ENCODE data around the gene TTPAL.

Gene TTPAL

GRCh38 chr20:44475694-44476560 is at the start of gene TTPAL:
TSS of gene TTPAL (plus strand) at chr20:44475874. CDS start at chr20:44480000, 4,126 bp downstream.
- DNase-seq = peak; percentile 89 to 91

- DNase-seq = no peak
These were observed 49.8 kb upstream of the TTPAL start for GRCh38 chr20:44425923-44426322.

- DNase-seq = no peak
These were observed 48.5 kb upstream of the TTPAL start for GRCh38 chr20:44426879-44427790.

GRCh38 chr20:44427804-44428173 is 47.9 kb upstream of the TTPAL start:
- no peak for DNase-seq

- no peak for DNase-seq
These were observed 47.3 kb upstream of the TTPAL start for GRCh38 chr20:44428174-44429016.

- DNase-seq = no peak
These were observed 46.7 kb upstream of the TTPAL start for GRCh38 chr20:44429017-44429339.

- no peak for DNase-seq
These were observed 46.0 kb upstream of the TTPAL start for GRCh38 chr20:44429419-44430269.

GRCh38 chr20:44430270-44431065 is 45.2 kb upstream of the TTPAL start:
- DNase-seq = no peak

- no peak for DNase-seq
These were observed 44.6 kb upstream of the TTPAL start for GRCh38 chr20:44431118-44431501.

- no peak for DNase-seq
These were observed 44.0 kb upstream of the TTPAL start for GRCh38 chr20:44431502-44432234.

- DNase-seq = no peak
These were observed 42.8 kb upstream of the TTPAL start for GRCh38 chr20:44432618-44433577.

- DNase-seq = no peak
These were observed 41.7 kb upstream of the TTPAL start for GRCh38 chr20:44433751-44434538.

GRCh38 chr20:44435630-44436335 is 39.9 kb upstream of the TTPAL start:
- DNase-seq = peak in 1 of 2 donors; percentile 4

GRCh38 chr20:44436393-44436792 is 39.3 kb upstream of the TTPAL start:
- DNase-seq = no peak

- no peak for DNase-seq
These were observed 38.2 kb upstream of the TTPAL start for GRCh38 chr20:44437497-44437896.

- DNase-seq = no peak
These were observed 36.9 kb upstream of the TTPAL start for GRCh38 chr20:44438782-44439181.

- no peak for DNase-seq
These were observed 36.4 kb upstream of the TTPAL start for GRCh38 chr20:44439318-44439717.

Measured in CD4-positive, alpha-beta T cell treated with Interleukin-1 beta for 1 hour (primary cell).